ENCODE results near the gene RNASET2. TPM values are rescaled to one million over a fixed set of nuclear protein-coding genes. Genes with fewer than 3 reads are reported as not detected.
"Not testable (repeated sequence)": the region's sequence is repeated elsewhere in the genome, so short reads cannot be mapped to it uniquely, and the experiment has no call there.

The RNASET2 gene
- total and polyA plus RNA-seq, 7 donors = 2.8 to 10.1 (median 3.9) TPM

- Histone ChIP-seq H3K4me3 (no peak overlapping the region), H3K4me1 (no peaks in the 10 kb centered on the region), H3K36me3 (ENCODE audit: insufficient read depth in 1 of 2, low read depth in 1 of 2) (no peaks in the 10 kb centered on the region), H3K27me3 (ENCODE audit: insufficient read depth in 3 of 3, low read length in 2 of 3) (no peaks in the 10 kb centered on the region), H3K27ac (no peak overlapping the region), H3K9me3 (no peaks in the 10 kb centered on the region)
- WGBS, 3 donors = 95 to 98% (median 97%) methylated on average over 3 of the region's 3 CpGs
- ATAC-seq = no peak
- TF ChIP-seq, protein P1, sequence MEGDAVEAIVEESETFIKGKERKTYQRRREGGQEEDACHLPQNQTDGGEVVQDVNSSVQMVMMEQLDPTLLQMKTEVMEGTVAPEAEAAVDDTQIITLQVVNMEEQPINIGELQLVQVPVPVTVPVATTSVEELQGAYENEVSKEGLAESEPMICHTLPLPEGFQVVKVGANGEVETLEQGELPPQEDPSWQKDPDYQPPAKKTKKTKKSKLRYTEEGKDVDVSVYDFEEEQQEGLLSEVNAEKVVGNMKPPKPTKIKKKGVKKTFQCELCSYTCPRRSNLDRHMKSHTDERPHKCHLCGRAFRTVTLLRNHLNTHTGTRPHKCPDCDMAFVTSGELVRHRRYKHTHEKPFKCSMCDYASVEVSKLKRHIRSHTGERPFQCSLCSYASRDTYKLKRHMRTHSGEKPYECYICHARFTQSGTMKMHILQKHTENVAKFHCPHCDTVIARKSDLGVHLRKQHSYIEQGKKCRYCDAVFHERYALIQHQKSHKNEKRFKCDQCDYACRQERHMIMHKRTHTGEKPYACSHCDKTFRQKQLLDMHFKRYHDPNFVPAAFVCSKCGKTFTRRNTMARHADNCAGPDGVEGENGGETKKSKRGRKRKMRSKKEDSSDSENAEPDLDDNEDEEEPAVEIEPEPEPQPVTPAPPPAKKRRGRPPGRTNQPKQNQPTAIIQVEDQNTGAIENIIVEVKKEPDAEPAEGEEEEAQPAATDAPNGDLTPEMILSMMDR (IDR thresholded peaks at IDR 0.05) = no peak
- DNase-seq = no peak
- intact Hi-C loops (cut with DNase I) = no loop called here
Measured at GRCh38 chr6:166921570-166921969, 34.8 kb downstream of the RNASET2 start.

DNA sequence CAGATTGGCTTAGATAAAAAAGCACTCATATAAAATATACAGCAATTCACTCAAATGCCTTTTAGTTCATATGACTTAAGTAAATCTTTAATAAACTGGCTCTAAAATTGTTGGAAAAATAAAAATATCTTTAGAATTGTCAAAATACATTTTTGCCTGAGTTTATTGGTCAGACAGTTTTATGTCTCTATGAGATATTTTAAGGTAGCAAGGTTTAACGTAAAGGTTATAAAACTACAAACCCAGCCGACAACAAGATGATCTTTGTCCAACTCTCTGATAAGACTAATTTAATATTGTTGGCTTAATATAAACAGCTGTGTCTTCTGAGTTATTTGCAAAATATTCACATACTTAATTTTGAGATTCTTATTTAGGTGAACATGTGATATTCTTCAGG is 39.5 kb downstream of the RNASET2 start:
- Histone ChIP-seq H3K36me3 (ENCODE audit: insufficient read depth in 1 of 2, low read depth in 1 of 2) (no peaks in the 10 kb centered on the region), H3K27ac (no peak overlapping the region), H3K4me3 (no peak overlapping the region), H3K9me3 (no peaks in the 10 kb centered on the region), H3K4me1 (no peaks in the 10 kb centered on the region), H3K27me3 (ENCODE audit: insufficient read depth in 3 of 3, low read length in 2 of 3) (no peaks in the 10 kb centered on the region)
- DNase-seq (no peak), ATAC-seq (no peak)
- TF ChIP-seq, protein P1 (IDR thresholded peaks at IDR 0.05) = no peak
- 96 to 98% (median 96%) methylated on average over 2 of the region's 2 CpGs for whole genome bisulfite sequencing, 3 donors
- intact Hi-C loops (cut with DNase I) = no loop called here

DNA sequence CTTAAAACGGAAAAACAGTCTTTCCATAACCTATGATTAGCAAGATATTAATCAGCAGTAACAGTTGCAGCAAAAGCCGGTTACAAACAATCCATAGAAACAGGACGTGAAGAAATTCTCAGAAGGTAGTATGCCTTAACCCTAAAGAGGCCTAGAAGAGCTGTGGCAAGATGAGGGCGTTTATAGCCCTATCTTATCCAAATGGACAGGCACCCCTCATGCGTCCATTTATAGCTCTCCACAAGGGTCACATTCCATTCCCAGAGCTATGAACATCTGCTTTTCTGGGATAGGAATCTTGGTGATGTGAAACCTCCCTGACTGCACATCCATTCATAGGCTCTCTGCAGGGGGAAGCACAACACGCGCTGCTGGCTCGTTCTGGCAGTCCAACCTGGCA is 40.9 kb downstream of the RNASET2 start:
- DNase-seq, H3K4me3 ChIP-seq: not testable (repeated sequence)
- WGBS, 3 donors = 56 to 64% (median 57%) methylated on average over 8 of the region's 8 CpGs

DNA sequence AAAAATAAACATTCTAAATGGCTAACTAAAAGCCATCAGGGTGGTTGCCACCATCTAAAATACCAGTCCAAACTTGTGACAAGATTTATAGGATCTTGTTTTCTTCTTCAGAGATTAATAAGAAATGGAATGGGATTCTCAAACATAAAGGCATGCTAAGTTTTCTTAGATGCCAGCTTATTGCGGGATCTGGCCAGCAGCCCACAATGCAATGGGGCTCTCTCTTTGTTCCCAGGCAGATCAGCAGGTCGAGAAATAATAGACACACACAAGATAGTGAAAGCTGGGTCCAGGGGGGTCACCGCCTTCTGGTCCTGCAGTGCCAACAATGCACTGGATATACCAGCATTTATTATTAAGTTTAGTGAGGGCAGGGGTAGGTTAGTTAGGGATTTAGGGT is 41.4 kb downstream of the RNASET2 start:
- H3K27me3 ChIP-seq (ENCODE audit: insufficient read depth in 3 of 3, low read length in 2 of 3); H3K36me3 ChIP-seq (ENCODE audit: insufficient read depth in 1 of 2, low read depth in 1 of 2); H3K4me1 ChIP-seq; H3K9me3 ChIP-seq; DNase-seq; H3K4me3 ChIP-seq; ATAC-seq; H3K27ac ChIP-seq; intact Hi-C loops (cut with DNase I): not testable (repeated sequence)
- whole genome bisulfite sequencing, 3 donors = 84 to 86% (median 86%) methylated on average over 2 to 3 of the region's 3 CpGs

More for the DNA sequence above, 40.9 kb downstream of the RNASET2 start:
- intact Hi-C loops (cut with DNase I); H3K4me1 ChIP-seq; H3K27me3 ChIP-seq (ENCODE audit: insufficient read depth in 3 of 3, low read length in 2 of 3); H3K9me3 ChIP-seq; ATAC-seq; H3K27ac ChIP-seq; H3K36me3 ChIP-seq (ENCODE audit: insufficient read depth in 1 of 2, low read depth in 1 of 2): not testable (repeated sequence)

DNA sequence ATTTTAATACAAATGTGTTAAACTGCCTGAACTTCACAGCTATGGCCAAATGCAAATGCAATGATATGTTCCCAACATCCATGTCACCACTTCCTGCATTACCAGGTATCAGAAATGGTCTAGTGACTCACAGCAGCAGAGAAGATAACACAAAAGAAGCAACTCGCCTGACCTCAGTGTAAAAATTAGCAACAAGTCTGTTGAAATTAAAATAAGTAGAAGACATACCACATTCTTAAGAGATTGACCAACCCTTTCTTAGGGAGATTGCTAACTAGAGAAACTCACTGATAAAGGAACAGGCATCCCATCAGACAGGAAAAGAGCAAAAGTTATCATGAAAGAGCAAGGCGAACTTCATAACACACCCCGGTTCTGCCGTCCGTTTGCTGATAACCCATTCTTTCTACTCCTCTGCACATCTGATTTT is 45.1 kb downstream of the RNASET2 start:
- TF ChIP-seq, protein P1 (IDR thresholded peaks at IDR 0.05) = no peak
- Histone ChIP-seq H3K4me1 (no peaks in the 10 kb centered on the region), H3K27me3 (ENCODE audit: insufficient read depth in 3 of 3, low read length in 2 of 3) (no peaks in the 10 kb centered on the region), H3K27ac (no peak overlapping the region), H3K9me3 (no peaks in the 10 kb centered on the region), H3K36me3 (ENCODE audit: insufficient read depth in 1 of 2, low read depth in 1 of 2) (no peaks in the 10 kb centered on the region), H3K4me3 (no peak overlapping the region)
- intact Hi-C loops (cut with DNase I) = no loop called here
- no peak for DNase-seq
- no peak for ATAC-seq
- WGBS, 3 donors = 91 to 94% (median 93%) methylated on average over 5 of the region's 5 CpGs

GRCh38 chr6:166910601-166911000 is 45.7 kb downstream of the RNASET2 start:
- intact Hi-C loops (cut with DNase I) = no loop called here
- no peak for DNase-seq
- 86 to 90% (median 90%) methylated on average over 7 of the region's 7 CpGs for WGBS, 3 donors

More at GRCh38 chr6:166910601-166911000, 45.7 kb downstream of the RNASET2 start:
- Histone ChIP-seq H3K4me1 (no peaks in the 10 kb centered on the region), H3K36me3 (ENCODE audit: insufficient read depth in 1 of 2, low read depth in 1 of 2) (no peaks in the 10 kb centered on the region), H3K9me3 (no peaks in the 10 kb centered on the region), H3K27me3 (ENCODE audit: insufficient read depth in 3 of 3, low read length in 2 of 3) (peaks cover 0 to 2% (median 0%) of the 10 kb centered on the region in 3 donors), H3K4me3 (no peak overlapping the region), H3K27ac (no peak overlapping the region)
- ATAC-seq = no peak
- TF ChIP-seq, protein P1 (IDR thresholded peaks at IDR 0.05) = no peak

Measured in psoas muscle (tissue), 8 donors.